GF-D8 (cell line): ENCODE data around the gene P2RX6.
"Not testable (repeated sequence)": the region's sequence is repeated elsewhere in the genome, so short reads cannot be mapped to it uniquely, and the experiment has no call there.

ENCODE experiments used
- DNase-seq: peaks from one replicate; lab custom pipeline; 2025; lab: John Stamatoyannopoulos, UW

P2RX6 gene

GRCh38 chr22:20994128-20994901, 20.6 kb upstream of the P2RX6 start:
- no peak for DNase-seq

- no peak for DNase-seq
These were observed 20.1 kb upstream of the P2RX6 start for GRCh38 chr22:20994902-20995241.

GRCh38 chr22:20995329-20996030, 19.5 kb upstream of the P2RX6 start:
- no peak for DNase-seq

- no peak for DNase-seq
These were observed 18.9 kb upstream of the P2RX6 start for GRCh38 chr22:20996031-20996410.

- no peak for DNase-seq
These were observed 18.1 kb upstream of the P2RX6 start for GRCh38 chr22:20996598-20997535.

- no peak for DNase-seq
These were observed 17.3 kb upstream of the P2RX6 start for GRCh38 chr22:20997536-20998257.

GRCh38 chr22:20998411-20999336, 16.3 kb upstream of the P2RX6 start:
- no peak for DNase-seq

GRCh38 chr22:20999350-21000206, 15.4 kb upstream of the P2RX6 start:
- DNase-seq, result no peak

GRCh38 chr22:21000207-21000986, 14.6 kb upstream of the P2RX6 start:
- DNase-seq, result no peak

GRCh38 chr22:21000987-21001600, 13.9 kb upstream of the P2RX6 start:
- DNase-seq, result no peak

- peak; percentile 87 for DNase-seq
These were observed 13.2 kb upstream of the P2RX6 start, which contains the start of gene THAP7 for GRCh38 chr22:21001601-21002325. TSS of gene THAP7 (minus strand) at chr22:21002118. CDS start at chr22:21001911, 207 bp downstream.

- DNase-seq, result no peak
These were observed 11.2 kb upstream of the P2RX6 start for GRCh38 chr22:21003782-21004181.

GRCh38 chr22:21009208-21009607, 5.8 kb upstream of the P2RX6 start:
- not testable (repeated sequence) for DNase-seq

GRCh38 chr22:21009638-21010425, 5.1 kb upstream of the P2RX6 start:
- no peak for DNase-seq

GRCh38 chr22:21010426-21011113, 4.4 kb upstream of the P2RX6 start:
- DNase-seq, result no peak
